PC-9 (cell line): ENCODE data around the gene GPATCH3.

Experiments
- EZH2 ChIP-seq: fragments of 200-600 bp; sonication (generic); IDR thresholded peaks from 2 replicates; pipeline ENCODE4 v1.8.0; 2017; ENCODE audit warnings: antibody characterized with exemption, low read depth
- TF ChIP-seq, protein P1 (sequence below): fragments of 200-600 bp; sonication (generic); conservative IDR thresholded peaks from 2 replicates; pipeline ENCODE4 v1.6.1; 2017; ENCODE audit warnings: mixed run types, antibody characterized with exemption, mild to moderate bottlenecking, moderate library complexity

GRCh38 chr1:26882696-26883463, 17.4 kb downstream of the GPATCH3 start:
- TF ChIP-seq, protein P1, sequence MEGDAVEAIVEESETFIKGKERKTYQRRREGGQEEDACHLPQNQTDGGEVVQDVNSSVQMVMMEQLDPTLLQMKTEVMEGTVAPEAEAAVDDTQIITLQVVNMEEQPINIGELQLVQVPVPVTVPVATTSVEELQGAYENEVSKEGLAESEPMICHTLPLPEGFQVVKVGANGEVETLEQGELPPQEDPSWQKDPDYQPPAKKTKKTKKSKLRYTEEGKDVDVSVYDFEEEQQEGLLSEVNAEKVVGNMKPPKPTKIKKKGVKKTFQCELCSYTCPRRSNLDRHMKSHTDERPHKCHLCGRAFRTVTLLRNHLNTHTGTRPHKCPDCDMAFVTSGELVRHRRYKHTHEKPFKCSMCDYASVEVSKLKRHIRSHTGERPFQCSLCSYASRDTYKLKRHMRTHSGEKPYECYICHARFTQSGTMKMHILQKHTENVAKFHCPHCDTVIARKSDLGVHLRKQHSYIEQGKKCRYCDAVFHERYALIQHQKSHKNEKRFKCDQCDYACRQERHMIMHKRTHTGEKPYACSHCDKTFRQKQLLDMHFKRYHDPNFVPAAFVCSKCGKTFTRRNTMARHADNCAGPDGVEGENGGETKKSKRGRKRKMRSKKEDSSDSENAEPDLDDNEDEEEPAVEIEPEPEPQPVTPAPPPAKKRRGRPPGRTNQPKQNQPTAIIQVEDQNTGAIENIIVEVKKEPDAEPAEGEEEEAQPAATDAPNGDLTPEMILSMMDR: no peak
- no peak for TF ChIP-seq EZH2
